ENCODE measurements around the gene MIAT.
"Not testable (repeated sequence)": the region's sequence is repeated elsewhere in the genome, so short reads cannot be mapped to it uniquely, and the experiment has no call there.

Gene MIAT

GRCh38 chr22:26656891-26657851 is at the start of gene MIAT:
Gene MIAT (plus strand): TSS chr22:26657588.
- Histone ChIP-seq H3K9me3 (ENCODE audit: control insufficient read depth, low read depth, low read length) (no peaks in the 10 kb centered on the region), H3K9ac (ENCODE audit: low read length) (peak within 1 kb of the TSS; percentile 77), H3K27me3 (ENCODE audit: control insufficient read depth, insufficient read depth, low read length) (no peaks in the 10 kb centered on the region), H3K4me1 (ENCODE audit: control insufficient read depth, low read depth, low read length) (peaks cover 20% of the 10 kb centered on the region), H3K4me3 (ENCODE audit: low read length) (peak within 1 kb of the TSS; percentile 77), H3K36me3 (ENCODE audit: control insufficient read depth, low read depth, low read length) (no peaks in the 10 kb centered on the region), H3K27ac (ENCODE audit: low read length) (peak within 1 kb of the TSS; percentile 60)

GRCh38 chr22:26608129-26608528 is 49.3 kb upstream of the MIAT start:
- Histone ChIP-seq H3K9ac (ENCODE audit: low read length) (no peak overlapping the region), H3K36me3 (ENCODE audit: control insufficient read depth, low read depth, low read length) (no peaks in the 10 kb centered on the region), H3K9me3 (ENCODE audit: control insufficient read depth, low read depth, low read length) (no peaks in the 10 kb centered on the region), H3K4me1 (ENCODE audit: control insufficient read depth, low read depth, low read length) (peaks cover 36% of the 10 kb centered on the region), H3K4me3 (ENCODE audit: low read length) (no peak overlapping the region), H3K27ac (ENCODE audit: low read length) (no peak overlapping the region), H3K27me3 (ENCODE audit: control insufficient read depth, insufficient read depth, low read length) (peaks cover 14% of the 10 kb centered on the region)

- H3K36me3 ChIP-seq (ENCODE audit: control insufficient read depth, low read depth, low read length) = no peaks in the 10 kb centered on the region
- no peak overlapping the region for H3K27ac ChIP-seq (ENCODE audit: low read length)
- no peak overlapping the region for H3K9ac ChIP-seq (ENCODE audit: low read length)
- H3K4me3 ChIP-seq (ENCODE audit: low read length) = no peak overlapping the region
- no peaks in the 10 kb centered on the region for H3K9me3 ChIP-seq (ENCODE audit: control insufficient read depth, low read depth, low read length)
- peaks cover 17% of the 10 kb centered on the region for H3K27me3 ChIP-seq (ENCODE audit: control insufficient read depth, insufficient read depth, low read length)
- peaks cover 44% of the 10 kb centered on the region for H3K4me1 ChIP-seq (ENCODE audit: control insufficient read depth, low read depth, low read length)
Measured at GRCh38 chr22:26609287-26609686, 48.1 kb upstream of the MIAT start.

GRCh38 chr22:26610072-26610958 is 47.1 kb upstream of the MIAT start:
- Histone ChIP-seq H3K4me1 (ENCODE audit: control insufficient read depth, low read depth, low read length) (peaks cover 54% of the 10 kb centered on the region), H3K27me3 (ENCODE audit: control insufficient read depth, insufficient read depth, low read length) (peaks cover 26% of the 10 kb centered on the region), H3K4me3 (ENCODE audit: low read length) (no peak overlapping the region), H3K9ac (ENCODE audit: low read length) (no peak overlapping the region), H3K9me3 (ENCODE audit: control insufficient read depth, low read depth, low read length) (no peaks in the 10 kb centered on the region), H3K27ac (ENCODE audit: low read length) (no peak overlapping the region), H3K36me3 (ENCODE audit: control insufficient read depth, low read depth, low read length) (no peaks in the 10 kb centered on the region)

- Histone ChIP-seq H3K27me3 (ENCODE audit: control insufficient read depth, insufficient read depth, low read length) (peaks cover 26% of the 10 kb centered on the region), H3K36me3 (ENCODE audit: control insufficient read depth, low read depth, low read length) (no peaks in the 10 kb centered on the region), H3K4me3 (ENCODE audit: low read length) (no peak overlapping the region), H3K27ac (ENCODE audit: low read length) (no peak overlapping the region), H3K9ac (ENCODE audit: low read length) (no peak overlapping the region), H3K9me3 (ENCODE audit: control insufficient read depth, low read depth, low read length) (no peaks in the 10 kb centered on the region), H3K4me1 (ENCODE audit: control insufficient read depth, low read depth, low read length) (peaks cover 57% of the 10 kb centered on the region)
Measured at GRCh38 chr22:26610996-26611395, 46.4 kb upstream of the MIAT start.

- Histone ChIP-seq H3K27me3 (ENCODE audit: control insufficient read depth, insufficient read depth, low read length) (peaks cover 26% of the 10 kb centered on the region), H3K4me3 (ENCODE audit: low read length) (no peak overlapping the region), H3K9me3 (ENCODE audit: control insufficient read depth, low read depth, low read length) (no peaks in the 10 kb centered on the region), H3K27ac (ENCODE audit: low read length) (no peak overlapping the region), H3K9ac (ENCODE audit: low read length) (no peak overlapping the region), H3K36me3 (ENCODE audit: control insufficient read depth, low read depth, low read length) (no peaks in the 10 kb centered on the region), H3K4me1 (ENCODE audit: control insufficient read depth, low read depth, low read length) (peaks cover 72% of the 10 kb centered on the region)
Measured at GRCh38 chr22:26612652-26613051, 44.7 kb upstream of the MIAT start.

- peaks cover 66% of the 10 kb centered on the region for H3K4me1 ChIP-seq (ENCODE audit: control insufficient read depth, low read depth, low read length)
- not testable (repeated sequence) for H3K9ac ChIP-seq (ENCODE audit: low read length); H3K27ac ChIP-seq (ENCODE audit: low read length); H3K36me3 ChIP-seq (ENCODE audit: control insufficient read depth, low read depth, low read length); H3K9me3 ChIP-seq (ENCODE audit: control insufficient read depth, low read depth, low read length)
- H3K27me3 ChIP-seq (ENCODE audit: control insufficient read depth, insufficient read depth, low read length) = peaks cover 26% of the 10 kb centered on the region
- H3K4me3 ChIP-seq (ENCODE audit: low read length) = peak overlapping the region; percentile 36
Measured at GRCh38 chr22:26613753-26614152, 43.6 kb upstream of the MIAT start.

GRCh38 chr22:26614322-26614721 is 43.1 kb upstream of the MIAT start:
- Histone ChIP-seq H3K9me3 (ENCODE audit: control insufficient read depth, low read depth, low read length) (no peaks in the 10 kb centered on the region), H3K27me3 (ENCODE audit: control insufficient read depth, insufficient read depth, low read length) (peaks cover 26% of the 10 kb centered on the region), H3K36me3 (ENCODE audit: control insufficient read depth, low read depth, low read length) (no peaks in the 10 kb centered on the region), H3K4me1 (ENCODE audit: control insufficient read depth, low read depth, low read length) (peaks cover 61% of the 10 kb centered on the region), H3K27ac (ENCODE audit: low read length) (no peak overlapping the region), H3K4me3 (ENCODE audit: low read length) (peak overlapping the region; percentile 36), H3K9ac (ENCODE audit: low read length) (no peak overlapping the region)

GRCh38 chr22:26615149-26615548 is 42.2 kb upstream of the MIAT start:
- Histone ChIP-seq H3K4me1 (ENCODE audit: control insufficient read depth, low read depth, low read length) (peaks cover 57% of the 10 kb centered on the region), H3K36me3 (ENCODE audit: control insufficient read depth, low read depth, low read length) (no peaks in the 10 kb centered on the region), H3K9me3 (ENCODE audit: control insufficient read depth, low read depth, low read length) (no peaks in the 10 kb centered on the region), H3K9ac (ENCODE audit: low read length) (no peak overlapping the region), H3K4me3 (ENCODE audit: low read length) (no peak overlapping the region), H3K27ac (ENCODE audit: low read length) (no peak overlapping the region), H3K27me3 (ENCODE audit: control insufficient read depth, insufficient read depth, low read length) (peaks cover 26% of the 10 kb centered on the region)

- Histone ChIP-seq H3K27me3 (ENCODE audit: control insufficient read depth, insufficient read depth, low read length) (peaks cover 26% of the 10 kb centered on the region), H3K4me3 (ENCODE audit: low read length) (no peak overlapping the region), H3K36me3 (ENCODE audit: control insufficient read depth, low read depth, low read length) (no peaks in the 10 kb centered on the region), H3K9ac (ENCODE audit: low read length) (no peak overlapping the region), H3K9me3 (ENCODE audit: control insufficient read depth, low read depth, low read length) (no peaks in the 10 kb centered on the region), H3K27ac (ENCODE audit: low read length) (no peak overlapping the region), H3K4me1 (ENCODE audit: control insufficient read depth, low read depth, low read length) (peaks cover 57% of the 10 kb centered on the region)
Measured at GRCh38 chr22:26615830-26616435, 41.5 kb upstream of the MIAT start.

GRCh38 chr22:26616650-26617049 is 40.7 kb upstream of the MIAT start:
- Histone ChIP-seq H3K27me3 (ENCODE audit: control insufficient read depth, insufficient read depth, low read length) (peaks cover 26% of the 10 kb centered on the region), H3K9me3 (ENCODE audit: control insufficient read depth, low read depth, low read length) (no peaks in the 10 kb centered on the region), H3K4me3 (ENCODE audit: low read length) (no peak overlapping the region), H3K9ac (ENCODE audit: low read length) (no peak overlapping the region), H3K36me3 (ENCODE audit: control insufficient read depth, low read depth, low read length) (no peaks in the 10 kb centered on the region), H3K27ac (ENCODE audit: low read length) (no peak overlapping the region), H3K4me1 (ENCODE audit: control insufficient read depth, low read depth, low read length) (peaks cover 57% of the 10 kb centered on the region)

Measured in iPS-18a (cell line).